ENCODE measurements around the gene PLOD1. TPM values are rescaled to one million over a fixed set of nuclear protein-coding genes. Genes with fewer than 3 reads are reported as not detected.
"Not testable (repeated sequence)": the region's sequence is repeated elsewhere in the genome, so short reads cannot be mapped to it uniquely, and the experiment has no call there.

The PLOD1 gene
- polyA plus RNA-seq, 1 donor = 146 TPM

GRCh38 chr1:11938722-11939526 is 4.4 kb downstream of the PLOD1 start:
- DNase-seq (ENCODE audit: low read depth) = no peak

GRCh38 chr1:11939794-11940193 is 5.3 kb downstream of the PLOD1 start:
- DNase-seq (ENCODE audit: low read depth) = not testable (repeated sequence)

- no peak for DNase-seq (ENCODE audit: low read depth)
Observed at GRCh38 chr1:11940260-11940921, 5.9 kb downstream of the PLOD1 start.

GRCh38 chr1:11942280-11942679 is 7.8 kb downstream of the PLOD1 start:
- no peak for DNase-seq (ENCODE audit: low read depth)

- DNase-seq (ENCODE audit: low read depth) = no peak
Observed at GRCh38 chr1:11943619-11944018, 9.1 kb downstream of the PLOD1 start.

GRCh38 chr1:11944358-11944931 is 9.9 kb downstream of the PLOD1 start:
- no peak for DNase-seq (ENCODE audit: low read depth)

- DNase-seq (ENCODE audit: low read depth) = no peak
Observed at GRCh38 chr1:11946647-11947046, 12.1 kb downstream of the PLOD1 start.

- no peak for DNase-seq (ENCODE audit: low read depth)
Observed at GRCh38 chr1:11948822-11949458, 14.4 kb downstream of the PLOD1 start.

- DNase-seq (ENCODE audit: low read depth) = no peak
Observed at GRCh38 chr1:11951901-11952300, 17.4 kb downstream of the PLOD1 start.

GRCh38 chr1:11952455-11953109 is 18.1 kb downstream of the PLOD1 start:
- DNase-seq (ENCODE audit: low read depth) = no peak

GRCh38 chr1:11955221-11955620 is 20.7 kb downstream of the PLOD1 start:
- no peak for DNase-seq (ENCODE audit: low read depth)

- no peak for DNase-seq (ENCODE audit: low read depth)
Observed at GRCh38 chr1:11957398-11957797, 22.9 kb downstream of the PLOD1 start.

GRCh38 chr1:11957897-11958296 is 23.4 kb downstream of the PLOD1 start:
- no peak for DNase-seq (ENCODE audit: low read depth)

GRCh38 chr1:11960276-11960675 is 25.8 kb downstream of the PLOD1 start:
- DNase-seq (ENCODE audit: low read depth) = no peak

GRCh38 chr1:11960715-11961114 is 26.2 kb downstream of the PLOD1 start:
- no peak for DNase-seq (ENCODE audit: low read depth)

- no peak for DNase-seq (ENCODE audit: low read depth)
Observed at GRCh38 chr1:11961230-11961629, 26.7 kb downstream of the PLOD1 start.

GRCh38 chr1:11963622-11964021 is 29.1 kb downstream of the PLOD1 start:
- no peak for DNase-seq (ENCODE audit: low read depth)

GRCh38 chr1:11964656-11965055 is 30.1 kb downstream of the PLOD1 start:
- no peak for DNase-seq (ENCODE audit: low read depth)

GRCh38 chr1:11967028-11967547 is 32.6 kb downstream of the PLOD1 start:
- no peak for DNase-seq (ENCODE audit: low read depth)

GRCh38 chr1:11970441-11971185 is 36.1 kb downstream of the PLOD1 start:
- DNase-seq (ENCODE audit: low read depth) = no peak

- no peak for DNase-seq (ENCODE audit: low read depth)
Observed at GRCh38 chr1:11977625-11978024, 43.1 kb downstream of the PLOD1 start.
